Psoas muscle (tissue), 8 donors: ENCODE measurements around the gene RAPH1. TPM values are rescaled to one million over a fixed set of nuclear protein-coding genes. Genes with fewer than 3 reads are reported as not detected.

Experiments used
- ATAC-seq, 4 donors: fragments of 200-7000 bp; cut with Tn5 transposase; one replicate each; pipeline ENCODE4 v1.9.1; 2020; ENCODE audit warnings: moderate library complexity in 3 of 4, mild to moderate bottlenecking in 2 of 4
- DNase-seq, 2 donors: peaks; one replicate each; pipeline ENCODE4 v3.0.0-alpha.2; 2020
- H3K27ac ChIP-seq: fragments of 200-600 bp; one replicate; pipeline ENCODE4 v1.8.0; 2022
- H3K27me3 ChIP-seq, 3 donors: fragments of 200-600 bp in 1 of 3; one replicate each; pipeline versions ENCODE4 v1.6.1 to v1.8.0; 2013 to 2022; ENCODE audit warnings: low read length in 2 of 3, mild to moderate bottlenecking in 2 of 3, moderate library complexity in 1 of 3; ENCODE audit not compliant: insufficient read depth in 3 of 3
- H3K36me3 ChIP-seq, 2 donors: fragments of 200-600 bp in 1 of 2; one replicate each; pipeline versions ENCODE4 v1.6.1 to v1.8.0; 2013 to 2022; ENCODE audit warnings: low read depth in 1 of 2, mild to moderate bottlenecking in 1 of 2, moderate library complexity in 1 of 2; ENCODE audit not compliant: insufficient read depth in 1 of 2
- H3K4me1 ChIP-seq: fragments of 200-600 bp; one replicate; pipeline ENCODE4 v1.8.0; 2022
- H3K4me3 ChIP-seq: fragments of 200-600 bp; one replicate; pipeline ENCODE4 v1.8.0; 2022; ENCODE audit warnings: mild to moderate bottlenecking
- H3K9me3 ChIP-seq: fragments of 200-600 bp; one replicate; pipeline ENCODE4 v1.8.0; 2022
- CTCF ChIP-seq: fragments of 200-600 bp; IDR thresholded peaks from one replicate; pipeline ENCODE4 v1.8.0; 2022; ENCODE audit warnings: antibody characterized with exemption
- WGBS, 3 donors: extraction: QIAGEN DNeasy Blood & Tissue Kit; methylation state at CpG; one replicate each; pipeline versions ENCODE4 v1.1.6 to v1.1.7; 2013; 5-methylcytosine and 5-hydroxymethylcytosine counted together
- intact Hi-C, 2 donors: fragments of 100-400 bp; cut with DNase I; formaldehyde crosslinking; loops; one replicate each; pipeline versions ENCODE4 v1.11.0 to v1.14.2; 2022
- polyA plus RNA-seq, 3 donors: library from polyadenylated mRNA; stranded (reverse); fragments of 200-250 nt; gene quantifications; one replicate each; pipeline ENCODE4 v1.2.3, GENCODE V29; 2013
- total RNA-seq, 4 donors: library from RNA; stranded (reverse); fragmentation: NEBNext Ultra II Directional in 2 of 4; extraction: Animal tissue kit (Norgen Biotek cat#: 25700) in 2 of 4; gene quantifications; one replicate each; pipeline versions ENCODE4 v1.2.1 to v1.2.4, GENCODE V29; 2021 to 2023
- donor health status: healthy with polysubstance abuse.
- donor health status: DM: no; HTN: no; CAD: no; lungs with moderate emphysema.
- donor health status: Bipolar disorder and iron deficiency.
- donor health status: healthy.
- donor health status: DM: yes; HTN: yes; CAD: no.
- donor health status: DM: no; HTN: no; CAD: no.
- donor health status: DM: no; HTN: no; CAD: no.
- donor health status: DM: yes; HTN: yes; CAD: no.

RAPH1 gene
- total and polyA plus RNA-seq, 7 donors, result 4.3 to 47.6 (median 21.9) TPM

- no peak for DNase-seq
- peaks cover 11% of the 10 kb centered on the region for H3K4me1 ChIP-seq
- no peak overlapping the region for H3K4me3 ChIP-seq
- H3K9me3 ChIP-seq, result no peaks in the 10 kb centered on the region
- intact Hi-C loops, result no loop called here
- H3K27ac ChIP-seq, result no peak overlapping the region
- TF ChIP-seq CTCF, result no peak
- ATAC-seq, result no peak
- H3K36me3 ChIP-seq, result no peaks in the 10 kb centered on the region
- H3K27me3 ChIP-seq, result no peaks in the 10 kb centered on the region
These were observed 30.0 kb upstream of the RAPH1 start for GRCh38 chr2:203565076-203565475.

- no peak for DNase-seq
- Histone ChIP-seq H3K4me3 (no peak overlapping the region), H3K27ac (peak overlapping the region; percentile 79), H3K9me3 (no peaks in the 10 kb centered on the region), H3K4me1 (peaks cover 11% of the 10 kb centered on the region), H3K36me3 (no peaks in the 10 kb centered on the region), H3K27me3 (no peaks in the 10 kb centered on the region)
- ATAC-seq, result peak; percentile 68 to 93 (median 88)
- 23 to 33% (median 27%) methylated on average over 2 of the region's 2 CpGs for WGBS, 3 donors
- no peak for TF ChIP-seq CTCF
- intact Hi-C loops, result no loop called here
These were observed 27.2 kb upstream of the RAPH1 start for GRCh38 chr2:203562268-203562667.

- 38 to 88% (median 43%) methylated on average over 1 of the region's 1 CpG for WGBS, 3 donors
- no peak overlapping the region for H3K4me3 ChIP-seq
- TF ChIP-seq CTCF, result no peak
- intact Hi-C loops, result no loop called here
- peaks cover 11% of the 10 kb centered on the region for H3K4me1 ChIP-seq
- no peaks in the 10 kb centered on the region for H3K9me3 ChIP-seq
- no peaks in the 10 kb centered on the region for H3K27me3 ChIP-seq
- DNase-seq (no peak), ATAC-seq (no peak)
- H3K27ac ChIP-seq, result no peak overlapping the region
- no peaks in the 10 kb centered on the region for H3K36me3 ChIP-seq
These were observed 24.5 kb upstream of the RAPH1 start for GRCh38 chr2:203559641-203560040.

- Histone ChIP-seq H3K9me3 (no peaks in the 10 kb centered on the region), H3K27ac (no peak overlapping the region), H3K4me1 (no peaks in the 10 kb centered on the region), H3K4me3 (no peak overlapping the region), H3K27me3 (no peaks in the 10 kb centered on the region), H3K36me3 (no peaks in the 10 kb centered on the region)
- 85 to 95% (median 93%) methylated on average over 1 of the region's 1 CpG for WGBS, 3 donors
- no peak for TF ChIP-seq CTCF
- ATAC-seq (no peak), DNase-seq (no peak)
- intact Hi-C loops, result no loop called here
These were observed 18.7 kb upstream of the RAPH1 start for GRCh38 chr2:203553784-203554183.

- no peaks in the 10 kb centered on the region for H3K27me3 ChIP-seq
- intact Hi-C loops, result no loop called here
- no peak for DNase-seq
- no peaks in the 10 kb centered on the region for H3K36me3 ChIP-seq
- H3K4me3 ChIP-seq, result no peak overlapping the region
- WGBS, 3 donors, result 81 to 91% (median 87%) methylated on average over 3 of the region's 3 CpGs
- TF ChIP-seq CTCF, result no peak
- no peak for ATAC-seq
- no peaks in the 10 kb centered on the region for H3K4me1 ChIP-seq
- H3K9me3 ChIP-seq, result no peaks in the 10 kb centered on the region
- no peak overlapping the region for H3K27ac ChIP-seq
These were observed 16.7 kb upstream of the RAPH1 start for GRCh38 chr2:203551778-203552177.
